Measurements from ENCODE around the gene MAP2K3.

Gene MAP2K3

DNA sequence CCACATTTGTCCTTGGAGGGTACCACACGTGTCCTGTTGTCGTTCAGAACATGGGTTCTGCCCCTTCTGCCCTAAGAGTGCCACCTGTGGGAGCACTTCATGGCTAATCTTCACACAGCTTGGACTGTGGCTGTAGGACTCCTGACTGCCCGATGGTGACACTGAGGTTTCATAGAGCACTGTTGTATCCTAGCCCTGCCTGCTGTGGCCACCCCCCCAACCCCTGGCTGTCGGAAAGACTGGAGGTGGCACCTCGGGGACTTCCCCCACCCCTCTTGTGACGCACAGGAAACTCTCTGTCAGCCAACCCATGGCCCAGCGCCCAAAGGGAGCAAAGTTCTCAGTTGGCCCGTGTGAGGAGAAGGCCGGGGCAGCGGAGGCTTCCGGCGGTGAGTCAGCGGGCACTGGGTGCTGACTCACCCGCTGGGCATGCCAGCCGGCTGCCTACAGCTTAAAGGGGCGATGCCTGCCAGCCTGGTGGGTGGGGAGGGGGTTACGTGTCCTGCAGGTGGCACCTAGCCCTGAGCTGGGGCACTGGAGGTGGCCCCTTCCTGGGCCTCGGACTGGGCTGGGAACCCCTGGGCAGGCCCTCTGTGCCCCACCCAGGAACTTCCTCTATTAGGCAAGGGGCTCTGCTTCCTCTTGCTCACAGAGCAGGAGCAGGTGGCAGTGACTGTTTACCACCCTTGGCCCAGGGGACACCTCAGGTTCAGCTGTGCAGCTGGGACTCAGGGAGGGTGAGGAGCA, 3.4 kb downstream of the MAP2K3 start:
- Mint-ChIP-seq H3K36me3 (ENCODE audit: low read depth) (peaks cover 5% of the 10 kb centered on the region), H3K9me3 (peaks cover 18% of the 10 kb centered on the region), H3K4me1 (peaks cover 41% of the 10 kb centered on the region), H3K27me3 (ENCODE audit: low read depth, poor library complexity) (peaks cover 17% of the 10 kb centered on the region), H3K27ac (no peak overlapping the region), H3K4me3 (no peak overlapping the region)
- no peak for TF ChIP-seq CTCF (IDR thresholded peaks at IDR 0.05)
- DNase-seq: no peak

DNA sequence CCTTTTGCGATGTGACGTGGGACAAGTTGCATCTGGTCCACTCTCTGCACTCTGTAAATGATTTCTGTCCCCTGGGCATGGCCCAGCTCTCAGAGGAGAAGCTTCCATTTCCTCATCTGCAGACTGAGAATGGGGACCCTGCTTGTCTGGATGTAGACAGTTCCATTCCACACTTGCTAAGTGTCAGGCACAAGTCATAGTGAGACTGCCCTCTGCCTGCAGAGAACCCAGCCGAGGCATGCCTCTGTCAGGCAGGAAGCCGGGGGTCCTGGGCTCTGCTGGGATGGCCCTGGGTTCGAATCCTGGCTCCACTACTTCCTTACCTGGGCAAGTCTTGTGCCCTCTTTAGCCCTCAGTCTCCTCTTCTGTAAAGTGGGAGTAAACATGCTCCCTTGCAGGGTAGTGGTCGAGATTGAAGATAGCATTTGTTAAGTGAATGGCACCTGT, 4.1 kb downstream of the MAP2K3 start:
- TF ChIP-seq CTCF (IDR thresholded peaks at IDR 0.05): no peak
- H3K9me3 Mint-ChIP-seq: peaks cover 18% of the 10 kb centered on the region
- no peak overlapping the region for H3K27ac Mint-ChIP-seq
- H3K4me1 Mint-ChIP-seq: peaks cover 41% of the 10 kb centered on the region
- no peak overlapping the region for H3K4me3 Mint-ChIP-seq
- peaks cover 10% of the 10 kb centered on the region for H3K27me3 Mint-ChIP-seq (ENCODE audit: low read depth, poor library complexity)
- no peak for DNase-seq
- peaks cover 5% of the 10 kb centered on the region for H3K36me3 Mint-ChIP-seq (ENCODE audit: low read depth)

DNA sequence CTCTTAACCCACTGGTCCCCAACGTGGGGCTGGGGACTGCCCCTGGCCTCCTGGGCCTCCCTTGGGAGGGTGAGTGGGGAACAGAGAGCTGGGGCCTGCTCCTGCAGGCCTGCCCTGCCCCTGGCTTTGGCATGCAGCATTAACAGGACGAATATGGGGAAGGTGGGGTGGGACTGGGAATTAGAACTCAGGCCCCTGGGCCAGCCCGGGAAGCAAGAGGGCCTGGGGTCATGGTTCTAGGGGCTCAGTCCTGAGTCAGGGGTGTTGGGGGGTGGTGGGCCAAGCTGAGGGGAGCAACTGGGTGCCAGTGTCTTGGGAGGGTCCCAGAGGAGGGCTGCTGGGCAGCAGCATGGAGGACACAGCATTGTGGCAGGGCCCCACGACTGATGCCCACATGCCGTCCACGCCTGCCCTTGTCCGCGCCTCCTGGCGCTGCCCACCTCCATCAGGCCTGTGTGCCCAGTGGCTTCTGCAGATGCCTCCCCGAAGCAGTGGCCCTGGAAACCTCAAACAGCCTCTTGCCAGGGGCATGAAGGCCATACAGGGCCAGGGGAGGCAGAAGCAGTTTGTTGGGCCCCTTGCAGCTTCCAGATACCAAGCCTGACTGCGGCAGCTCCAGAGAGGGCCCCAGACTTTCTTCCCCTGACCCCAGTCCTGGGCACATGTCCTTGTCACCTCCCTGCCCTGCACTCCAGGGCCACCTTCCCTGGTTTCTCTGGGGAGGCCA, 4.8 kb downstream of the MAP2K3 start:
- no peak for TF ChIP-seq CTCF (IDR thresholded peaks at IDR 0.05)
- H3K27ac Mint-ChIP-seq: no peak overlapping the region

GRCh38 chr17:21289902-21290571, 5.5 kb downstream of the MAP2K3 start:
- Mint-ChIP-seq H3K4me3 (no peak overlapping the region), H3K9me3 (peaks cover 28% of the 10 kb centered on the region), H3K27ac (no peak overlapping the region), H3K36me3 (ENCODE audit: low read depth) (peaks cover 5% of the 10 kb centered on the region), H3K27me3 (ENCODE audit: low read depth, poor library complexity) (peaks cover 5% of the 10 kb centered on the region), H3K4me1 (peaks cover 41% of the 10 kb centered on the region)
- DNase-seq: no peak
- no peak for TF ChIP-seq CTCF (IDR thresholded peaks at IDR 0.05)

More for the DNA sequence above, 4.8 kb downstream of the MAP2K3 start:
- Mint-ChIP-seq H3K4me3 (no peak overlapping the region), H3K27me3 (ENCODE audit: low read depth, poor library complexity) (peaks cover 5% of the 10 kb centered on the region), H3K9me3 (peaks cover 21% of the 10 kb centered on the region), H3K4me1 (peaks cover 41% of the 10 kb centered on the region), H3K36me3 (ENCODE audit: low read depth) (peaks cover 5% of the 10 kb centered on the region)
- no peak for DNase-seq

DNA sequence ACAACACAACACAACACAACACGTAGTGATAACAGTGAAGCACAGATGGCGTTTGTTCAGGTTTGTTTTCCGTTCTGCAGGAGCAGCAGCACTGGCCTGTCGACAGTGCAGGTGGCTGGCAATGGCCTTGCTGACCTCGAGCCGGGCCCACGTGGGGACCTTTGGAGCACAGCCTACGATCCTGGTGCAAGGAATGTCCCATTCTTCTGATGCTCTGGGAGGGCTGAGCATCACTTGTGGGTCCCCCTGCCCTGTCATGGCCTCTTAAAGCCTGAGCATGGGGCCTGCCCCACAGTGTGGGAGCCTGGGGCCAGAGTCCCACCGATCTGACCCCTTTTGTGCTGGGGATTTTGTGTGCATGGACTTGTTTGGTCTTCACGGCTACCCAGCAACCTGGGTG, 6.8 kb downstream of the MAP2K3 start:
- Mint-ChIP-seq H3K9me3 (peaks cover 37% of the 10 kb centered on the region), H3K27ac (no peak overlapping the region), H3K4me3 (no peak overlapping the region), H3K4me1 (peaks cover 29% of the 10 kb centered on the region), H3K36me3 (ENCODE audit: low read depth) (peaks cover 5% of the 10 kb centered on the region), H3K27me3 (ENCODE audit: low read depth, poor library complexity) (peaks cover 5% of the 10 kb centered on the region)
- no peak for TF ChIP-seq CTCF (IDR thresholded peaks at IDR 0.05)
- DNase-seq: no peak
